GM13976 (cell line): ENCODE results near the gene MAN1C1.

Experiments used
- DNase-seq: peaks from one replicate; pipeline ENCODE4 v3.0.0; 2012; ENCODE audit warnings: low spot score
- in situ Hi-C: fragments of 300-500 bp; cut with MboI; formaldehyde crosslinking; loops from one replicate; pipeline ENCODE4 v1.12.0; 2022; ENCODE audit warnings: low sequenced_read_pairs, mixed read lengths, inconsistent platforms; ENCODE audit not compliant: unreplicated experiment
- TF ChIP-seq, protein P1 (sequence below): IDR thresholded peaks from 2 replicates; pipeline ENCODE4 v1.5.1; 2012; ENCODE audit warnings: borderline replicate concordance, mild to moderate bottlenecking; ENCODE audit not compliant: insufficient read depth; ENCODE audit errors: extremely low read depth, missing control alignments, control extremely low read depth

MAN1C1 gene

GRCh38 chr1:25706146-25707089 lies 89.8 kb downstream of the MAN1C1 start:
- TF ChIP-seq, protein P1, sequence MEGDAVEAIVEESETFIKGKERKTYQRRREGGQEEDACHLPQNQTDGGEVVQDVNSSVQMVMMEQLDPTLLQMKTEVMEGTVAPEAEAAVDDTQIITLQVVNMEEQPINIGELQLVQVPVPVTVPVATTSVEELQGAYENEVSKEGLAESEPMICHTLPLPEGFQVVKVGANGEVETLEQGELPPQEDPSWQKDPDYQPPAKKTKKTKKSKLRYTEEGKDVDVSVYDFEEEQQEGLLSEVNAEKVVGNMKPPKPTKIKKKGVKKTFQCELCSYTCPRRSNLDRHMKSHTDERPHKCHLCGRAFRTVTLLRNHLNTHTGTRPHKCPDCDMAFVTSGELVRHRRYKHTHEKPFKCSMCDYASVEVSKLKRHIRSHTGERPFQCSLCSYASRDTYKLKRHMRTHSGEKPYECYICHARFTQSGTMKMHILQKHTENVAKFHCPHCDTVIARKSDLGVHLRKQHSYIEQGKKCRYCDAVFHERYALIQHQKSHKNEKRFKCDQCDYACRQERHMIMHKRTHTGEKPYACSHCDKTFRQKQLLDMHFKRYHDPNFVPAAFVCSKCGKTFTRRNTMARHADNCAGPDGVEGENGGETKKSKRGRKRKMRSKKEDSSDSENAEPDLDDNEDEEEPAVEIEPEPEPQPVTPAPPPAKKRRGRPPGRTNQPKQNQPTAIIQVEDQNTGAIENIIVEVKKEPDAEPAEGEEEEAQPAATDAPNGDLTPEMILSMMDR = no peak
- DNase-seq = no peak
- in situ Hi-C loops = no loop called here

- no peak for DNase-seq
- in situ Hi-C loops = no loop called here
- TF ChIP-seq, protein P1 = no peak
These were observed 90.9 kb downstream of the MAN1C1 start for GRCh38 chr1:25707280-25708016.

- TF ChIP-seq, protein P1 = no peak
- DNase-seq = no peak
- in situ Hi-C loops = no loop called here
These were observed 94.2 kb downstream of the MAN1C1 start for GRCh38 chr1:25710583-25711347.

GRCh38 chr1:25711555-25712298 lies 95.1 kb downstream of the MAN1C1 start:
- TF ChIP-seq, protein P1 = no peak
- DNase-seq = no peak
- in situ Hi-C loops = no loop called here

- DNase-seq = no peak
- in situ Hi-C loops = no loop called here
- TF ChIP-seq, protein P1 = no peak
These were observed 95.8 kb downstream of the MAN1C1 start for GRCh38 chr1:25712299-25712970.

GRCh38 chr1:25713961-25714360 lies 97.4 kb downstream of the MAN1C1 start:
- TF ChIP-seq, protein P1 = no peak
- in situ Hi-C loops = no loop called here
- DNase-seq = no peak
